GM23338 (cell line): ENCODE results near the gene SKA1. TPM values are rescaled to one million over a fixed set of nuclear protein-coding genes. Genes with fewer than 3 reads are reported as not detected.
A peak's percentile ranks its signal among the peaks of the same experiment; 100 is the strongest.

Source experiments
- ATAC-seq: fragments of 200-7000 bp; cut with Tn5 transposase; 3 replicates; pipeline ENCODE4 v1.9.1; 2020
- DNase-seq: peaks from one replicate; pipeline ENCODE4 v3.0.0-alpha.2; 2015; ENCODE audit warnings: low spot score
- H2AFZ ChIP-seq: fragments of 200-600 bp; sonication (generic); 2 replicates; pipeline ENCODE4 v1.8.0; 2016; ENCODE audit warnings: antibody characterized with exemption, mild to moderate bottlenecking, moderate library complexity
- H3F3A ChIP-seq: fragments of 200-600 bp; sonication (generic); replicated peaks from 2 replicates; pipeline ENCODE4 v1.8.0; 2017; ENCODE audit warnings: antibody characterized with exemption, mixed run types, low read depth
- H3K27ac ChIP-seq: fragments of 200-600 bp; sonication (generic); 2 replicates; pipeline ENCODE4 v1.6.1; 2016; ENCODE audit warnings: low read depth
- H3K27me3 ChIP-seq: fragments of 200-600 bp; sonication (generic); 2 replicates; pipeline ENCODE4 v1.8.0; 2016; ENCODE audit warnings: mild to moderate bottlenecking, mixed run types, moderate library complexity; ENCODE audit not compliant: insufficient read depth
- H3K36me3 ChIP-seq: fragments of 200-600 bp; sonication (generic); 2 replicates; pipeline ENCODE4 v1.8.0; 2016; ENCODE audit warnings: mild to moderate bottlenecking; ENCODE audit not compliant: insufficient read depth
- H3K4me1 ChIP-seq: fragments of 200-600 bp; sonication (generic); 2 replicates; pipeline ENCODE4 v1.8.0; 2016; ENCODE audit warnings: mild to moderate bottlenecking, moderate library complexity; ENCODE audit not compliant: insufficient read depth
- H3K4me2 ChIP-seq: fragments of 200-600 bp; sonication (generic); 2 replicates; pipeline ENCODE4 v1.7.1; 2017; ENCODE audit warnings: mixed run types
- H3K4me3 ChIP-seq: fragments of 200-600 bp; sonication (generic); 2 replicates; pipeline ENCODE4 v1.6.1; 2016; ENCODE audit warnings: mixed run types
- H3K79me2 ChIP-seq: fragments of 200-600 bp; sonication (generic); replicated peaks from 2 replicates; pipeline ENCODE4 v1.8.0; 2017; ENCODE audit warnings: mild to moderate bottlenecking; ENCODE audit not compliant: insufficient read depth
- H3K9me2 ChIP-seq: fragments of 200-600 bp; sonication (generic); 2 replicates; pipeline ENCODE4 v1.8.0; 2017; ENCODE audit not compliant: insufficient read depth
- H4K20me1 ChIP-seq: fragments of 200-600 bp; sonication (generic); replicated peaks from 2 replicates; pipeline ENCODE4 v1.8.0; 2017; ENCODE audit warnings: mild to moderate bottlenecking; ENCODE audit not compliant: insufficient read depth
- H3K27ac Mint-ChIP-seq: 2 replicates; pipeline ENCODE4 v1.8.0; 2020; ENCODE audit warnings: inconsistent platforms, mild to moderate bottlenecking, moderate library complexity, mixed read lengths
- H3K27me3 Mint-ChIP-seq: 3 replicates; pipeline ENCODE4 v1.8.0; 2022; ENCODE audit warnings: low read depth, mild to moderate bottlenecking, moderate library complexity, mixed read lengths, inconsistent platforms; ENCODE audit not compliant: insufficient read depth, poor library complexity
- H3K36me3 Mint-ChIP-seq: 3 replicates; pipeline ENCODE4 v1.8.0; 2021; ENCODE audit warnings: low read depth, mild to moderate bottlenecking, inconsistent platforms, moderate library complexity, mixed read lengths
- H3K4me1 Mint-ChIP-seq: 3 replicates; pipeline ENCODE4 v1.8.0; 2020; ENCODE audit warnings: mild to moderate bottlenecking, inconsistent platforms, mixed read lengths
- H3K4me3 Mint-ChIP-seq: 3 replicates; pipeline ENCODE4 v1.8.0; 2021; ENCODE audit warnings: moderate library complexity, mild to moderate bottlenecking, inconsistent platforms, mixed read lengths
- H3K9me3 Mint-ChIP-seq: 3 replicates; pipeline ENCODE4 v1.8.0; 2020; ENCODE audit warnings: moderate library complexity, mild to moderate bottlenecking, inconsistent platforms, mixed read lengths
- CREB1 ChIP-seq: fragments of 250-450 bp; sonication (Bioruptor Pico); IDR thresholded peaks from 2 replicates; pipeline ENCODE4 v1.5.0; 2020; ENCODE audit warnings: low read depth, mild to moderate bottlenecking, moderate library complexity
- EZH2 ChIP-seq: fragments of 200-600 bp; sonication (generic); IDR thresholded peaks from one replicate; pipeline ENCODE4 v1.8.0; 2017; ENCODE audit warnings: antibody characterized with exemption, mild to moderate bottlenecking, low read depth; ENCODE audit not compliant: unreplicated experiment
- EZH2phosphoT487 ChIP-seq: fragments of 200-600 bp; sonication (generic); IDR thresholded peaks from one replicate; pipeline ENCODE4 v1.8.1; 2018; ENCODE audit warnings: antibody characterized with exemption; ENCODE audit not compliant: unreplicated experiment
- JUNB ChIP-seq: IDR thresholded peaks from one replicate; pipeline ENCODE4 v1.6.1; 2016; ENCODE audit warnings: antibody characterized with exemption; ENCODE audit not compliant: unreplicated experiment
- NANOG ChIP-seq: IDR thresholded peaks from 2 replicates; pipeline ENCODE4 v1.6.1; 2016; ENCODE audit warnings: antibody characterized with exemption, borderline replicate concordance
- POLR2AphosphoS5 ChIP-seq: IDR thresholded peaks from 2 replicates; pipeline ENCODE4 v1.6.1; 2016; ENCODE audit warnings: antibody characterized with exemption, low read depth
- STAT1 ChIP-seq: IDR thresholded peaks from one replicate; pipeline ENCODE4 v1.6.1; 2016; ENCODE audit warnings: antibody characterized with exemption; ENCODE audit not compliant: unreplicated experiment
- ZNF114 ChIP-seq: fragments of 250-450 bp; sonication (Bioruptor Pico); IDR thresholded peaks from 2 replicates; pipeline ENCODE4 v1.5.0; 2020; ENCODE audit warnings: mild to moderate bottlenecking, moderate library complexity
- ZNF331 ChIP-seq: fragments of 250-450 bp; sonication (Bioruptor Pico); IDR thresholded peaks from 2 replicates; pipeline ENCODE4 v1.5.0; 2020; ENCODE audit warnings: low read depth, mild to moderate bottlenecking, moderate library complexity
- polyA plus RNA-seq: library from polyadenylated mRNA; unstranded; fragments of >200 nt; fragmentation: Nextera tagmentation; extraction: Ambion mirVana; gene quantifications from 2 replicates; pipeline ENCODE4 v1.2.1, GENCODE V29; 2016
- total RNA-seq: library from RNA; depleted of rRNA; stranded (reverse); fragments of >200 nt; shearing (Covaris generic); gene quantifications from 2 replicates; pipeline ENCODE4 v1.2.3, GENCODE V29; 2014
- TF ChIP-seq, protein P1 (sequence below), 2 experiments: fragments of 200-600 bp in 1 of 2; sonication (generic) in 1 of 2; conservative IDR thresholded peaks; 2 replicates each; pipeline versions ENCODE4 v1.5.1 to v1.6.1; 2016 to 2017; ENCODE audit warnings: antibody characterized with exemption in 2 of 2, low read depth in 2 of 2, mild to moderate bottlenecking in 2 of 2, moderate library complexity in 1 of 2
- TF ChIP-seq, protein P2 (sequence below): fragments of 250-450 bp; sonication (Bioruptor Pico); IDR thresholded peaks from 2 replicates; pipeline ENCODE4 v1.5.0; 2020; ENCODE audit warnings: mild to moderate bottlenecking, moderate library complexity
- TF ChIP-seq, protein P3 (sequence below): IDR thresholded peaks from one replicate; pipeline ENCODE4 v1.6.1; 2018; ENCODE audit warnings: antibody characterized with exemption; ENCODE audit not compliant: unreplicated experiment
- TF ChIP-seq, protein P4 (sequence below): IDR thresholded peaks from 2 replicates; pipeline ENCODE4 v1.6.1; 2016; ENCODE audit warnings: antibody characterized with exemption

Gene SKA1
- total and polyA plus RNA-seq, 2 experiments from 2014 or later: 14.2 to 25.1 TPM

DNA sequence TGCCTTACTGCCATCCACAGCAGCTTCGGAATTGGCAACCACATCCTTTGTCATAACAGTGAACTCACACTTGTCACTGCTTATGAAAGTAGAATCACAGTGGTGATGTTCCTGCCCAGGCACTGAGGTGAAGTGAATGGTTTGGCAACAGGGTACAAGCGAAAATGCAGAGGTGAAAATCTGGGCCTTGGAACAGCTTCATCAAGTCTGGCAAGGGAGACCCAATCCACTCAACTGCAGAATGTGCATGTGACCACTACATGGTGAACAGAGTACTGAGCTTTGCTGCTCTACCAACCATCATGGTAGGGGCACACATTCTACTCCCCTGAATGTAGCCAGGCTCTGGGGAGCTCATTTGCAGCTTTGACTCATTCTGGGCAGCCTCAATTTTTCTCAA, 15.0 kb upstream of the SKA1 start:
- peak overlapping the region; percentile 39; the same call in 1 of the 2 replicates for H2AFZ ChIP-seq
- Mint-ChIP-seq H3K27ac (no peak overlapping the region), H3K4me3 (no peak overlapping the region), H3K9me3 (no peaks in the 10 kb centered on the region), H3K27me3 (no peaks in the 10 kb centered on the region), H3K4me1 (peaks cover 10% of the 10 kb centered on the region; the same call in 2 of the 3 replicates), H3K36me3 (no peaks in the 10 kb centered on the region)
- DNase-seq: no peak
- TF ChIP-seq, protein P1, sequence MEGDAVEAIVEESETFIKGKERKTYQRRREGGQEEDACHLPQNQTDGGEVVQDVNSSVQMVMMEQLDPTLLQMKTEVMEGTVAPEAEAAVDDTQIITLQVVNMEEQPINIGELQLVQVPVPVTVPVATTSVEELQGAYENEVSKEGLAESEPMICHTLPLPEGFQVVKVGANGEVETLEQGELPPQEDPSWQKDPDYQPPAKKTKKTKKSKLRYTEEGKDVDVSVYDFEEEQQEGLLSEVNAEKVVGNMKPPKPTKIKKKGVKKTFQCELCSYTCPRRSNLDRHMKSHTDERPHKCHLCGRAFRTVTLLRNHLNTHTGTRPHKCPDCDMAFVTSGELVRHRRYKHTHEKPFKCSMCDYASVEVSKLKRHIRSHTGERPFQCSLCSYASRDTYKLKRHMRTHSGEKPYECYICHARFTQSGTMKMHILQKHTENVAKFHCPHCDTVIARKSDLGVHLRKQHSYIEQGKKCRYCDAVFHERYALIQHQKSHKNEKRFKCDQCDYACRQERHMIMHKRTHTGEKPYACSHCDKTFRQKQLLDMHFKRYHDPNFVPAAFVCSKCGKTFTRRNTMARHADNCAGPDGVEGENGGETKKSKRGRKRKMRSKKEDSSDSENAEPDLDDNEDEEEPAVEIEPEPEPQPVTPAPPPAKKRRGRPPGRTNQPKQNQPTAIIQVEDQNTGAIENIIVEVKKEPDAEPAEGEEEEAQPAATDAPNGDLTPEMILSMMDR (conservative IDR thresholded peaks at IDR 0.05; ENCODE audit: low read depth in 2 of 2): no peak
- no peak for TF ChIP-seq STAT1
- TF ChIP-seq NANOG: no peak
- TF ChIP-seq JUNB: no peak
- TF ChIP-seq, protein P2, sequence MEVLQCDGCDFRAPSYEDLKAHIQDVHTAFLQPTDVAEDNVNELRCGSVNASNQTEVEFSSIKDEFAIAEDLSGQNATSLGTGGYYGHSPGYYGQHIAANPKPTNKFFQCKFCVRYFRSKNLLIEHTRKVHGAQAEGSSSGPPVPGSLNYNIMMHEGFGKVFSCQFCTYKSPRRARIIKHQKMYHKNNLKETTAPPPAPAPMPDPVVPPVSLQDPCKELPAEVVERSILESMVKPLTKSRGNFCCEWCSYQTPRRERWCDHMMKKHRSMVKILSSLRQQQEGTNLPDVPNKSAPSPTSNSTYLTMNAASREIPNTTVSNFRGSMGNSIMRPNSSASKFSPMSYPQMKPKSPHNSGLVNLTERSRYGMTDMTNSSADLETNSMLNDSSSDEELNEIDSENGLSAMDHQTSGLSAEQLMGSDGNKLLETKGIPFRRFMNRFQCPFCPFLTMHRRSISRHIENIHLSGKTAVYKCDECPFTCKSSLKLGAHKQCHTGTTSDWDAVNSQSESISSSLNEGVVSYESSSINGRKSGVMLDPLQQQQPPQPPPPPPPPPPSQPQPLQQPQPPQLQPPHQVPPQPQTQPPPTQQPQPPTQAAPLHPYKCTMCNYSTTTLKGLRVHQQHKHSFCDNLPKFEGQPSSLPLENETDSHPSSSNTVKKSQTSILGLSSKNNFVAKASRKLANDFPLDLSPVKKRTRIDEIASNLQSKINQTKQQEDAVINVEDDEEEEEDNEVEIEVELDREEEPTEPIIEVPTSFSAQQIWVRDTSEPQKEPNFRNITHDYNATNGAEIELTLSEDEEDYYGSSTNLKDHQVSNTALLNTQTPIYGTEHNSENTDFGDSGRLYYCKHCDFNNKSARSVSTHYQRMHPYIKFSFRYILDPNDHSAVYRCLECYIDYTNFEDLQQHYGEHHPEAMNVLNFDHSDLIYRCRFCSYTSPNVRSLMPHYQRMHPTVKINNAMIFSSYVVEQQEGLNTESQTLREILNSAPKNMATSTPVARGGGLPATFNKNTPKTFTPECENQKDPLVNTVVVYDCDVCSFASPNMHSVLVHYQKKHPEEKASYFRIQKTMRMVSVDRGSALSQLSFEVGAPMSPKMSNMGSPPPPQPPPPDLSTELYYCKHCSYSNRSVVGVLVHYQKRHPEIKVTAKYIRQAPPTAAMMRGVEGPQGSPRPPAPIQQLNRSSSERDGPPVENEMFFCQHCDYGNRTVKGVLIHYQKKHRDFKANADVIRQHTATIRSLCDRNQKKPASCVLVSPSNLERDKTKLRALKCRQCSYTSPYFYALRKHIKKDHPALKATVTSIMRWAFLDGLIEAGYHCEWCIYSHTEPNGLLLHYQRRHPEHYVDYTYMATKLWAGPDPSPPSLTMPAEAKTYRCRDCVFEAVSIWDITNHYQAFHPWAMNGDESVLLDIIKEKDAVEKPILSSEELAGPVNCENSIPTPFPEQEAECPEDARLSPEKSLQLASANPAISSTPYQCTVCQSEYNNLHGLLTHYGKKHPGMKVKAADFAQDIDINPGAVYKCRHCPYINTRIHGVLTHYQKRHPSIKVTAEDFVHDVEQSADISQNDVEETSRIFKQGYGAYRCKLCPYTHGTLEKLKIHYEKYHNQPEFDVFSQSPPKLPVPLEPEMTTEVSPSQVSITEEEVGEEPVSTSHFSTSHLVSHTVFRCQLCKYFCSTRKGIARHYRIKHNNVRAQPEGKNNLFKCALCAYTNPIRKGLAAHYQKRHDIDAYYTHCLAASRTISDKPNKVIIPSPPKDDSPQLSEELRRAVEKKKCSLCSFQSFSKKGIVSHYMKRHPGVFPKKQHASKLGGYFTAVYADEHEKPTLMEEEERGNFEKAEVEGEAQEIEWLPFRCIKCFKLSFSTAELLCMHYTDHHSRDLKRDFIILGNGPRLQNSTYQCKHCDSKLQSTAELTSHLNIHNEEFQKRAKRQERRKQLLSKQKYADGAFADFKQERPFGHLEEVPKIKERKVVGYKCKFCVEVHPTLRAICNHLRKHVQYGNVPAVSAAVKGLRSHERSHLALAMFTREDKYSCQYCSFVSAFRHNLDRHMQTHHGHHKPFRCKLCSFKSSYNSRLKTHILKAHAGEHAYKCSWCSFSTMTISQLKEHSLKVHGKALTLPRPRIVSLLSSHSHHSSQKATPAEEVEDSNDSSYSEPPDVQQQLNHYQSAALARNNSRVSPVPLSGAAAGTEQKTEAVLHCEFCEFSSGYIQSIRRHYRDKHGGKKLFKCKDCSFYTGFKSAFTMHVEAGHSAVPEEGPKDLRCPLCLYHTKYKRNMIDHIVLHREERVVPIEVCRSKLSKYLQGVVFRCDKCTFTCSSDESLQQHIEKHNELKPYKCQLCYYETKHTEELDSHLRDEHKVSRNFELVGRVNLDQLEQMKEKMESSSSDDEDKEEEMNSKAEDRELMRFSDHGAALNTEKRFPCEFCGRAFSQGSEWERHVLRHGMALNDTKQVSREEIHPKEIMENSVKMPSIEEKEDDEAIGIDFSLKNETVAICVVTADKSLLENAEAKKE (CRISPR knock-in tag): no peak
- no peak for TF ChIP-seq CREB1 (CRISPR knock-in tag)
- TF ChIP-seq, protein P3, sequence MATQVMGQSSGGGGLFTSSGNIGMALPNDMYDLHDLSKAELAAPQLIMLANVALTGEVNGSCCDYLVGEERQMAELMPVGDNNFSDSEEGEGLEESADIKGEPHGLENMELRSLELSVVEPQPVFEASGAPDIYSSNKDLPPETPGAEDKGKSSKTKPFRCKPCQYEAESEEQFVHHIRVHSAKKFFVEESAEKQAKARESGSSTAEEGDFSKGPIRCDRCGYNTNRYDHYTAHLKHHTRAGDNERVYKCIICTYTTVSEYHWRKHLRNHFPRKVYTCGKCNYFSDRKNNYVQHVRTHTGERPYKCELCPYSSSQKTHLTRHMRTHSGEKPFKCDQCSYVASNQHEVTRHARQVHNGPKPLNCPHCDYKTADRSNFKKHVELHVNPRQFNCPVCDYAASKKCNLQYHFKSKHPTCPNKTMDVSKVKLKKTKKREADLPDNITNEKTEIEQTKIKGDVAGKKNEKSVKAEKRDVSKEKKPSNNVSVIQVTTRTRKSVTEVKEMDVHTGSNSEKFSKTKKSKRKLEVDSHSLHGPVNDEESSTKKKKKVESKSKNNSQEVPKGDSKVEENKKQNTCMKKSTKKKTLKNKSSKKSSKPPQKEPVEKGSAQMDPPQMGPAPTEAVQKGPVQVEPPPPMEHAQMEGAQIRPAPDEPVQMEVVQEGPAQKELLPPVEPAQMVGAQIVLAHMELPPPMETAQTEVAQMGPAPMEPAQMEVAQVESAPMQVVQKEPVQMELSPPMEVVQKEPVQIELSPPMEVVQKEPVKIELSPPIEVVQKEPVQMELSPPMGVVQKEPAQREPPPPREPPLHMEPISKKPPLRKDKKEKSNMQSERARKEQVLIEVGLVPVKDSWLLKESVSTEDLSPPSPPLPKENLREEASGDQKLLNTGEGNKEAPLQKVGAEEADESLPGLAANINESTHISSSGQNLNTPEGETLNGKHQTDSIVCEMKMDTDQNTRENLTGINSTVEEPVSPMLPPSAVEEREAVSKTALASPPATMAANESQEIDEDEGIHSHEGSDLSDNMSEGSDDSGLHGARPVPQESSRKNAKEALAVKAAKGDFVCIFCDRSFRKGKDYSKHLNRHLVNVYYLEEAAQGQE: no peak
- TF ChIP-seq, protein P4, sequence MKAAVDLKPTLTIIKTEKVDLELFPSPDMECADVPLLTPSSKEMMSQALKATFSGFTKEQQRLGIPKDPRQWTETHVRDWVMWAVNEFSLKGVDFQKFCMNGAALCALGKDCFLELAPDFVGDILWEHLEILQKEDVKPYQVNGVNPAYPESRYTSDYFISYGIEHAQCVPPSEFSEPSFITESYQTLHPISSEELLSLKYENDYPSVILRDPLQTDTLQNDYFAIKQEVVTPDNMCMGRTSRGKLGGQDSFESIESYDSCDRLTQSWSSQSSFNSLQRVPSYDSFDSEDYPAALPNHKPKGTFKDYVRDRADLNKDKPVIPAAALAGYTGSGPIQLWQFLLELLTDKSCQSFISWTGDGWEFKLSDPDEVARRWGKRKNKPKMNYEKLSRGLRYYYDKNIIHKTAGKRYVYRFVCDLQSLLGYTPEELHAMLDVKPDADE: no peak
- no peak for TF ChIP-seq ZNF114
- no peak for TF ChIP-seq ZNF331
- no peak for TF ChIP-seq EZH2phosphoT487
- TF ChIP-seq EZH2: no peak
- no peak for TF ChIP-seq POLR2AphosphoS5
- peaks cover 9% of the 10 kb centered on the region; the same call in 1 of the 2 replicates for H3K4me1 ChIP-seq
- H4K20me1 ChIP-seq: no peaks in the 10 kb centered on the region
- H3K27me3 ChIP-seq: no peaks in the 10 kb centered on the region
- H3K4me3 ChIP-seq: no peak overlapping the region
- H3F3A ChIP-seq: no peaks in the 10 kb centered on the region
- no peak overlapping the region for H3K4me2 ChIP-seq
- H3K9me2 ChIP-seq: no peaks in the 10 kb centered on the region
- H3K36me3 ChIP-seq: no peaks in the 10 kb centered on the region
- no peaks in the 10 kb centered on the region for H3K79me2 ChIP-seq
- no peak overlapping the region for H3K27ac ChIP-seq
- no peak for ATAC-seq
